Nephron (organoid): ENCODE results near the gene PPARGC1A.

Source experiments
- H3K27ac Mint-ChIP-seq, 3 experiments: 2 replicates each; pipeline ENCODE4 v1.8.0; 2020; ENCODE audit warnings: mixed read lengths in 3 of 3, mild to moderate bottlenecking in 2 of 3, moderate library complexity in 1 of 3
- H3K27me3 Mint-ChIP-seq: 2 replicates; pipeline ENCODE4 v1.8.0; 2021; ENCODE audit warnings: low read depth, mild to moderate bottlenecking, moderate library complexity, mixed read lengths
- H3K36me3 Mint-ChIP-seq: 2 replicates; pipeline ENCODE4 v1.8.0; 2020; ENCODE audit warnings: low read depth, mixed read lengths
- H3K4me1 Mint-ChIP-seq: 2 replicates; pipeline ENCODE4 v1.8.0; 2020; ENCODE audit warnings: mixed read lengths
- H3K4me3 Mint-ChIP-seq, 3 experiments: 2 replicates each; pipeline ENCODE4 v1.8.0; 2020; ENCODE audit warnings: mild to moderate bottlenecking in 3 of 3, mixed read lengths in 3 of 3, moderate library complexity in 2 of 3
- H3K9me3 Mint-ChIP-seq: 2 replicates; pipeline ENCODE4 v1.8.0; 2020; ENCODE audit warnings: mixed read lengths
- TF ChIP-seq, protein P1 (sequence below), 3 experiments: fragments of 200-600 bp; sonication (generic); IDR thresholded peaks; one replicate each; pipeline ENCODE4 v1.5.0; 2021; ENCODE audit warnings: antibody characterized with exemption in 3 of 3; ENCODE audit not compliant: unreplicated experiment in 3 of 3

PPARGC1A gene

DNA sequence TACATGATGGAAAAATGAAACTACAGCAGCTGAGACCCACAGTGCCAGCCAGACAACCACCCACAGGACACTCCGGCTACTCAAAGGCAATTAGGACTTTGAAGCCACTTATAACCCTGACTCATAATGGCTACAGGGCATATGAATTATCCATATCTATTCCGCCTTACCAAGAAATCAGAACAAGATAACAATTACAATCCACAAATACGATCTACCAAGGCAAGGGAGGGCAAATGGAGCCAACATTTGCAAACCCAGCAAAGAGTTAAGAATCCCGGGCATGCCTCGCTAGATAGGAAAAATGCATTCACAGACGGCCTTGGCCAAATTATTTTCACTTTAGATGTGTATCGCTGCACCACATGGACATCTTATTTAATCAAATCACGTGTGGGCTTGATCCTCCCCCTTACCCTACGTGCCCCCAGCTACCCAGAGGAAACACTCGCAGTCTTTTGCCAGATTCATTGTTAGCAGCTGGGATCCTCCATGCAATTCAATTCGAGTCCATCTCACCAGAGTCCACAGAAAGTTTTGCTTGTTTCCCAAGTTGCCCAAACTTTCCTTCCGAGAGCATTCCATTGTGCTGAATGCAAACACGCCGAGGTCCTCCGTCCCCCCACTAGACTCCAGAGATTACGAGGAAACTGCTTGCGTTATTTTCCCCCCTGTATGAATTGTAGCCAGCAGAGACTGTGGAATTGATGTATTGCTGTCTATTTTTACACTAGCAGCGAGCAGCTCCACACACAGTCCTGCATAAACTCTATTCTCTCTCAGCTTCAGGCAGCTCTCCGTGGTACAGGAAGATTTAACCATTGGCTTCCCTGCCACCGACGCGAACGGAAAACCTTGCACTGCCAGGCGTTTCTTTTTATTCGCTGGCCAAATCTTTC lies 1.2 kb downstream of the PPARGC1A start:
- TF ChIP-seq, protein P1, sequence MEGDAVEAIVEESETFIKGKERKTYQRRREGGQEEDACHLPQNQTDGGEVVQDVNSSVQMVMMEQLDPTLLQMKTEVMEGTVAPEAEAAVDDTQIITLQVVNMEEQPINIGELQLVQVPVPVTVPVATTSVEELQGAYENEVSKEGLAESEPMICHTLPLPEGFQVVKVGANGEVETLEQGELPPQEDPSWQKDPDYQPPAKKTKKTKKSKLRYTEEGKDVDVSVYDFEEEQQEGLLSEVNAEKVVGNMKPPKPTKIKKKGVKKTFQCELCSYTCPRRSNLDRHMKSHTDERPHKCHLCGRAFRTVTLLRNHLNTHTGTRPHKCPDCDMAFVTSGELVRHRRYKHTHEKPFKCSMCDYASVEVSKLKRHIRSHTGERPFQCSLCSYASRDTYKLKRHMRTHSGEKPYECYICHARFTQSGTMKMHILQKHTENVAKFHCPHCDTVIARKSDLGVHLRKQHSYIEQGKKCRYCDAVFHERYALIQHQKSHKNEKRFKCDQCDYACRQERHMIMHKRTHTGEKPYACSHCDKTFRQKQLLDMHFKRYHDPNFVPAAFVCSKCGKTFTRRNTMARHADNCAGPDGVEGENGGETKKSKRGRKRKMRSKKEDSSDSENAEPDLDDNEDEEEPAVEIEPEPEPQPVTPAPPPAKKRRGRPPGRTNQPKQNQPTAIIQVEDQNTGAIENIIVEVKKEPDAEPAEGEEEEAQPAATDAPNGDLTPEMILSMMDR (IDR thresholded peaks at IDR 0.05; ENCODE audit: unreplicated experiment in 3 of 3): no peak
- Mint-ChIP-seq H3K27ac (peak overlapping the region; percentile 46 to 86 (median 59)), H3K9me3 (no peaks in the 10 kb centered on the region), H3K36me3 (no peaks in the 10 kb centered on the region), H3K27me3 (peaks cover 16% of the 10 kb centered on the region), H3K4me1 (peaks cover 43% of the 10 kb centered on the region), H3K4me3 (peak overlapping the region; percentile 84 to 88 (median 86))

DNA sequence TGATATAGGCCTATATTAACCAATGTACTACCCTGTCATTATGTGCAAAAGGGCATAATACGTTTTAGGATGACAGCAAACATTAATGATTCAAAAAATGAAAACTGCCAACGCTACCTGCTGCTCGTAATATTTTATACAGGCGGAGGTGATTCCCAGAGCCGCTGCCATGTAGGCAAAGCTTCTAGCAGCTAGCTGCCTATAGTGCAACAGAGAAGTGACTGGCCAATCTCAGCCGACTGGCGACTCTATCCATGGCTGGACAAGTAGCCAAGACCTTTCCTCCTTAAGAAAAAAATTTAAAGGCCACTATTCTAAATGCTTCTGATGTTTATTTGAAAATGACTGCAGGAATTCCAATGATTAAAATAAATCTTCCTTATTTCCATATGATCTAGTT lies 1.9 kb downstream of the PPARGC1A start:
- Mint-ChIP-seq H3K27ac (peak overlapping the region; percentile 46 to 86 (median 59)), H3K36me3 (peaks cover 3% of the 10 kb centered on the region), H3K4me1 (peaks cover 43% of the 10 kb centered on the region), H3K9me3 (no peaks in the 10 kb centered on the region), H3K4me3 (peak overlapping the region; percentile 84 to 88 (median 86)), H3K27me3 (peaks cover 15% of the 10 kb centered on the region)
- TF ChIP-seq, protein P1 (IDR thresholded peaks at IDR 0.05; ENCODE audit: unreplicated experiment in 3 of 3): no peak

DNA sequence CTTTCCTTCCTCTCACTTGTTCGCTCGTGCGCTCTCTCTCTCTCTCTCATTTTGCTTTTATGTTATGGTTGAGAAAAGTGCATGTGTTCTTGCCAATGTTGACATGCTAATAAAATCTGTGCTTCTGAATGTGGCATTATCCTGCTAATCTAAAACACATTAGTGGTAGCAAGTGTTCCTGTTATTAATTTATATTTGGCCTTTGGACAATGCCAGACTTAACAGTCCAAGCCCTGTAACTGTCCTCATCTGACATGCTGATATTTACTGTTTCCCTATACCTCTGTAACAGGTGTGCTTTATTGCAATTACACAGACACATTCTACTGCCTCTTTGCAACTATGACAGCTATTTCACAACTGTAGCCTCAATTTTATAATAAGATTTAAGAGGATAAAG lies 2.7 kb downstream of the PPARGC1A start:
- peaks cover 4% of the 10 kb centered on the region for H3K36me3 Mint-ChIP-seq
- H3K27ac Mint-ChIP-seq: peak overlapping the region in 1 of 3 experiments; percentile 9
- H3K27me3 Mint-ChIP-seq: peaks cover 7% of the 10 kb centered on the region
- no peaks in the 10 kb centered on the region for H3K9me3 Mint-ChIP-seq
- peak overlapping the region; percentile 84 to 88 (median 86) for H3K4me3 Mint-ChIP-seq
- TF ChIP-seq, protein P1 (IDR thresholded peaks at IDR 0.05; ENCODE audit: unreplicated experiment in 3 of 3): no peak
- peaks cover 36% of the 10 kb centered on the region for H3K4me1 Mint-ChIP-seq

DNA sequence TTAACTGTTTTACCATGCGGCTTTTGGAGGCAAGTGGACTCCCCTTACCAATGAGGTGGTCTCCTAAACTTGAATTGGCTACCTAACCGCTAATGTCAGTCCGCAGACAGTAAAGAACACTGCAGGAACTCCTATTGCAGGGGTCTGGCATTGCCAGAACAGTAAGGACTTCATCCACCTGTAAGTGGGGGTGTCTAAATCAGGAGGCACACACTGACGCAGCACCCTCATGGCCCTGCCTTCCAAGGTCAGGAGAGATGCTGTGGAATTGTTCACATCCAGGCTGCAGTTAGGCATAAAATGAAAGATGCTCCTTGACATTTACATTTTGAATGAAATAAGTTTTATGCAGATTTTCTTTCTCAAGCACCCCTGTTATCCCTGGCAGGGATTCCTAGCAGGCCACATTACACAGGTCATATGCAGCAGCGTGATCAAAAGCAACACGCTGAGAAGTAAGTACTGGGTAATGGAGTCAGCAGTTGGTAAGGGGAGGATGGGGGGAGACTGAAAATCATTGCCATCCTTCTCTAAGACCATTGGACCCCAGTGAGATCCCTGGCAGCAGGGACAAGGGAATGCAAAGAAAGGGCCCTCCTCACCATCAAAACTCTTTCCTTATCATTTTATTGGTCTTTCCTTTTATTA lies 3.8 kb downstream of the PPARGC1A start:
- peaks cover 6% of the 10 kb centered on the region for H3K27me3 Mint-ChIP-seq
- H3K27ac Mint-ChIP-seq: no peak overlapping the region
- no peaks in the 10 kb centered on the region for H3K9me3 Mint-ChIP-seq
- H3K36me3 Mint-ChIP-seq: peaks cover 4% of the 10 kb centered on the region
- peaks cover 35% of the 10 kb centered on the region for H3K4me1 Mint-ChIP-seq
- H3K4me3 Mint-ChIP-seq: peak overlapping the region in 1 of 3 experiments; percentile 28
- TF ChIP-seq, protein P1 (IDR thresholded peaks at IDR 0.05; ENCODE audit: unreplicated experiment in 3 of 3): no peak

DNA sequence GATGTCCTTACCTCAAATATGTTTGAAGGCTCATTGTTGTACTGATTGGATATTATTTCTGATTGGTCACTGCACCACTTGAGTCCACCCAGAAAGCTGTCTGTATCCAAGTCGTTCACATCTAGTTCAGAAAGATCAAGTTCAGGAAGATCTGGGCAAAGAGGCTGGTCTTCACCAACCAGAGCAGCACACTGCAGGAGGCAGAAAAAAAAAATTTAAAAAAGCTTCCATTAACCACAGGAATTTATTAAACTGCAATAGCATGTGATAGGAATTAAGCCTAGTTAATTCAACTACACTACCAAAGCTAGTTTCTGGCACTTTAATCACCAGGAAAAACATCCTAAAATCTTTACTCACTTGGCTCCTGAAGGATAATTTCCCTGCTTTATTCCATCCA lies 5.1 kb downstream of the PPARGC1A start:
- no peaks in the 10 kb centered on the region for H3K9me3 Mint-ChIP-seq
- H3K4me3 Mint-ChIP-seq: no peak overlapping the region
- peaks cover 5% of the 10 kb centered on the region for H3K36me3 Mint-ChIP-seq
- H3K4me1 Mint-ChIP-seq: peaks cover 26% of the 10 kb centered on the region
- peaks cover 4% of the 10 kb centered on the region for H3K27me3 Mint-ChIP-seq
- TF ChIP-seq, protein P1 (IDR thresholded peaks at IDR 0.05; ENCODE audit: unreplicated experiment in 3 of 3): no peak
- peak overlapping the region in 1 of 3 experiments; percentile 19 for H3K27ac Mint-ChIP-seq
